ENCODE results near the gene GAP43.
A peak's percentile ranks its signal among the peaks of the same experiment; 100 is the strongest.

The GAP43 gene

GRCh38 chr3:115688418-115688817 is 65.1 kb downstream of the GAP43 start:
- Histone ChIP-seq H3K79me2 (no peaks in the 10 kb centered on the region), H3K27ac (no peak overlapping the region), H3K9me3 (ENCODE audit: control insufficient read depth, low read length) (no peaks in the 10 kb centered on the region), H2AFZ (no peak overlapping the region), H3K27me3 (ENCODE audit: control insufficient read depth, insufficient read depth, low read length) (no peaks in the 10 kb centered on the region), H3K4me1 (peaks cover 3% of the 10 kb centered on the region), H3K4me3 (ENCODE audit: low read depth, low read length) (no peak overlapping the region), H3K4me2 (ENCODE audit: low read length) (no peak overlapping the region), H3K36me3 (ENCODE audit: control insufficient read depth, insufficient read depth, low read length) (no peaks in the 10 kb centered on the region), H3K9ac (no peak overlapping the region)
- no peak for TF ChIP-seq CTCF (IDR thresholded peaks at IDR 0.05)

GRCh38 chr3:115689928-115690327 is 66.6 kb downstream of the GAP43 start:
- Histone ChIP-seq H3K9me3 (ENCODE audit: control insufficient read depth, low read length) (no peaks in the 10 kb centered on the region), H2AFZ (no peak overlapping the region), H3K4me2 (ENCODE audit: low read length) (no peak overlapping the region), H3K4me1 (peaks cover 3% of the 10 kb centered on the region), H3K79me2 (no peaks in the 10 kb centered on the region), H3K4me3 (ENCODE audit: low read depth, low read length) (no peak overlapping the region), H3K27me3 (ENCODE audit: control insufficient read depth, insufficient read depth, low read length) (no peaks in the 10 kb centered on the region), H3K9ac (no peak overlapping the region), H3K36me3 (ENCODE audit: control insufficient read depth, insufficient read depth, low read length) (no peaks in the 10 kb centered on the region), H3K27ac (no peak overlapping the region)
- no peak for TF ChIP-seq CTCF (IDR thresholded peaks at IDR 0.05)

GRCh38 chr3:115691964-115692363 is 68.7 kb downstream of the GAP43 start:
- H2AFZ ChIP-seq, result no peak overlapping the region
- no peaks in the 10 kb centered on the region for H3K4me1 ChIP-seq
- no peak overlapping the region for H3K4me2 ChIP-seq (ENCODE audit: low read length)
- no peaks in the 10 kb centered on the region for H3K36me3 ChIP-seq (ENCODE audit: control insufficient read depth, insufficient read depth, low read length)
- no peak for TF ChIP-seq CTCF (IDR thresholded peaks at IDR 0.05)
- no peaks in the 10 kb centered on the region for H3K27me3 ChIP-seq (ENCODE audit: control insufficient read depth, insufficient read depth, low read length)
- H3K9me3 ChIP-seq (ENCODE audit: control insufficient read depth, low read length), result no peaks in the 10 kb centered on the region
- H3K9ac ChIP-seq, result no peak overlapping the region
- H3K4me3 ChIP-seq (ENCODE audit: low read depth, low read length), result no peak overlapping the region
- no peaks in the 10 kb centered on the region for H3K79me2 ChIP-seq
- H3K27ac ChIP-seq, result no peak overlapping the region

- TF ChIP-seq CTCF (IDR thresholded peaks at IDR 0.05), result peak; percentile 79
- no peak overlapping the region for H3K27ac ChIP-seq
- no peaks in the 10 kb centered on the region for H3K4me1 ChIP-seq
- no peak overlapping the region for H3K4me2 ChIP-seq (ENCODE audit: low read length)
- peak overlapping the region; percentile 80 for H2AFZ ChIP-seq
- no peaks in the 10 kb centered on the region for H3K27me3 ChIP-seq (ENCODE audit: control insufficient read depth, insufficient read depth, low read length)
- no peaks in the 10 kb centered on the region for H3K36me3 ChIP-seq (ENCODE audit: control insufficient read depth, insufficient read depth, low read length)
- no peaks in the 10 kb centered on the region for H3K79me2 ChIP-seq
- H3K4me3 ChIP-seq (ENCODE audit: low read depth, low read length), result no peak overlapping the region
- H3K9me3 ChIP-seq (ENCODE audit: control insufficient read depth, low read length), result no peaks in the 10 kb centered on the region
- no peak overlapping the region for H3K9ac ChIP-seq
Observed at GRCh38 chr3:115692887-115693524, 69.7 kb downstream of the GAP43 start.

GRCh38 chr3:115693868-115694267 is 70.6 kb downstream of the GAP43 start:
- H3K4me3 ChIP-seq (ENCODE audit: low read depth, low read length), result no peak overlapping the region
- H3K4me1 ChIP-seq, result no peaks in the 10 kb centered on the region
- H3K9ac ChIP-seq, result no peak overlapping the region
- no peak overlapping the region for H3K27ac ChIP-seq
- H3K79me2 ChIP-seq, result no peaks in the 10 kb centered on the region
- H3K36me3 ChIP-seq (ENCODE audit: control insufficient read depth, insufficient read depth, low read length), result no peaks in the 10 kb centered on the region
- H3K9me3 ChIP-seq (ENCODE audit: control insufficient read depth, low read length), result no peaks in the 10 kb centered on the region
- H2AFZ ChIP-seq, result no peak overlapping the region
- no peaks in the 10 kb centered on the region for H3K27me3 ChIP-seq (ENCODE audit: control insufficient read depth, insufficient read depth, low read length)
- TF ChIP-seq CTCF (IDR thresholded peaks at IDR 0.05), result no peak
- no peak overlapping the region for H3K4me2 ChIP-seq (ENCODE audit: low read length)
